Ishikawa (cell line): Measurements from ENCODE around the gene CDH13.

Source experiments
- CEBPB ChIP-seq: IDR thresholded peaks from 2 replicates; pipeline ENCODE4 v1.6.1; 2012
- CREB1 ChIP-seq: IDR thresholded peaks from 2 replicates; pipeline ENCODE4 v1.6.1; 2012; ENCODE audit warnings: low read depth
- EGR1 ChIP-seq: IDR thresholded peaks from 2 replicates; pipeline ENCODE4 v1.6.1; 2012
- EP300 ChIP-seq: IDR thresholded peaks from 2 replicates; pipeline ENCODE4 v1.6.1; 2012; ENCODE audit warnings: borderline replicate concordance
- FOXM1 ChIP-seq: IDR thresholded peaks from 2 replicates; pipeline ENCODE4 v1.6.1; 2012; ENCODE audit warnings: low read depth, borderline replicate concordance
- MAX ChIP-seq: IDR thresholded peaks from 2 replicates; pipeline ENCODE4 v1.6.1; 2012
- NFIC ChIP-seq: IDR thresholded peaks from 2 replicates; pipeline ENCODE4 v1.6.1; 2012
- RAD21 ChIP-seq: IDR thresholded peaks from 2 replicates; pipeline ENCODE4 v1.6.1; 2012; ENCODE audit warnings: low read depth
- TAF1 ChIP-seq: IDR thresholded peaks from 2 replicates; pipeline ENCODE4 v1.6.1; 2012; ENCODE audit warnings: low read depth, mild to moderate bottlenecking
- TCF12 ChIP-seq: IDR thresholded peaks from 2 replicates; pipeline ENCODE4 v1.6.1; 2012; ENCODE audit warnings: low read depth
- TEAD4 ChIP-seq: IDR thresholded peaks from 2 replicates; pipeline ENCODE4 v1.6.1; 2012
- YY1 ChIP-seq: IDR thresholded peaks from 2 replicates; pipeline ENCODE4 v1.6.1; 2012; ENCODE audit warnings: low read depth
- ZBTB7A ChIP-seq: IDR thresholded peaks from 2 replicates; pipeline ENCODE4 v1.6.1; 2012; ENCODE audit warnings: low read depth
- TF ChIP-seq, protein P1 (sequence below): IDR thresholded peaks from 2 replicates; pipeline ENCODE4 v1.6.1; 2012
- TF ChIP-seq, protein P2 (sequence below): IDR thresholded peaks from 2 replicates; pipeline ENCODE4 v1.6.1; 2012; ENCODE audit warnings: low read depth, mild to moderate bottlenecking

The CDH13 gene

GRCh38 chr16:82636485-82636884 is 9.7 kb downstream of the CDH13 start:
- TF ChIP-seq YY1, result no peak
- TF ChIP-seq, protein P1, sequence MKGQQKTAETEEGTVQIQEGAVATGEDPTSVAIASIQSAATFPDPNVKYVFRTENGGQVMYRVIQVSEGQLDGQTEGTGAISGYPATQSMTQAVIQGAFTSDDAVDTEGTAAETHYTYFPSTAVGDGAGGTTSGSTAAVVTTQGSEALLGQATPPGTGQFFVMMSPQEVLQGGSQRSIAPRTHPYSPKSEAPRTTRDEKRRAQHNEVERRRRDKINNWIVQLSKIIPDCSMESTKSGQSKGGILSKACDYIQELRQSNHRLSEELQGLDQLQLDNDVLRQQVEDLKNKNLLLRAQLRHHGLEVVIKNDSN, result no peak

DNA sequence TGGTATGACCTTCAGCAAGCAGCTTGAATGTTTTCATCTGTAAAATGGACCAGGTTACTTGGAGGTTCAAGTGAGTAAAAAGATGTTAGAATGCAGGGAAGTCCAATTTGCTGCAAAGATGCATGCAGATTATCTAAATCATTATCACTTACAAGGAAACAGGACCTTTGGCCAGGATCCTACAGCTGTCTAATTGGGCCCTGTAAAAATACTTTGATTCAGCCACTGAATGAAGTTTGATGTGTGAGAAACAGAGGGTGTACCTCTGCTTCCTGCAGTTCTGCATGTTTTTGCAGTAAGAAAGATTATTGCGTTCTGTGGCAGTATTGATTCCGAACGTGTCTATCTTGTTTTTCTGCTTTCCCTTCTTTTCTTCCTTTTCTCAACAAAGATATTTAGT is 10.2 kb downstream of the CDH13 start:
- TF ChIP-seq CEBPB (no peak), CREB1 (no peak), FOXM1 (no peak), YY1 (no peak), TEAD4 (no peak), RAD21 (no peak), NFIC (no peak), ZBTB7A (no peak), TCF12 (no peak), EGR1 (no peak), MAX (no peak), TAF1 (no peak), EP300 (no peak)
- TF ChIP-seq, protein P2, sequence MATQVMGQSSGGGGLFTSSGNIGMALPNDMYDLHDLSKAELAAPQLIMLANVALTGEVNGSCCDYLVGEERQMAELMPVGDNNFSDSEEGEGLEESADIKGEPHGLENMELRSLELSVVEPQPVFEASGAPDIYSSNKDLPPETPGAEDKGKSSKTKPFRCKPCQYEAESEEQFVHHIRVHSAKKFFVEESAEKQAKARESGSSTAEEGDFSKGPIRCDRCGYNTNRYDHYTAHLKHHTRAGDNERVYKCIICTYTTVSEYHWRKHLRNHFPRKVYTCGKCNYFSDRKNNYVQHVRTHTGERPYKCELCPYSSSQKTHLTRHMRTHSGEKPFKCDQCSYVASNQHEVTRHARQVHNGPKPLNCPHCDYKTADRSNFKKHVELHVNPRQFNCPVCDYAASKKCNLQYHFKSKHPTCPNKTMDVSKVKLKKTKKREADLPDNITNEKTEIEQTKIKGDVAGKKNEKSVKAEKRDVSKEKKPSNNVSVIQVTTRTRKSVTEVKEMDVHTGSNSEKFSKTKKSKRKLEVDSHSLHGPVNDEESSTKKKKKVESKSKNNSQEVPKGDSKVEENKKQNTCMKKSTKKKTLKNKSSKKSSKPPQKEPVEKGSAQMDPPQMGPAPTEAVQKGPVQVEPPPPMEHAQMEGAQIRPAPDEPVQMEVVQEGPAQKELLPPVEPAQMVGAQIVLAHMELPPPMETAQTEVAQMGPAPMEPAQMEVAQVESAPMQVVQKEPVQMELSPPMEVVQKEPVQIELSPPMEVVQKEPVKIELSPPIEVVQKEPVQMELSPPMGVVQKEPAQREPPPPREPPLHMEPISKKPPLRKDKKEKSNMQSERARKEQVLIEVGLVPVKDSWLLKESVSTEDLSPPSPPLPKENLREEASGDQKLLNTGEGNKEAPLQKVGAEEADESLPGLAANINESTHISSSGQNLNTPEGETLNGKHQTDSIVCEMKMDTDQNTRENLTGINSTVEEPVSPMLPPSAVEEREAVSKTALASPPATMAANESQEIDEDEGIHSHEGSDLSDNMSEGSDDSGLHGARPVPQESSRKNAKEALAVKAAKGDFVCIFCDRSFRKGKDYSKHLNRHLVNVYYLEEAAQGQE, result no peak
- TF ChIP-seq, protein P1, result no peak

DNA sequence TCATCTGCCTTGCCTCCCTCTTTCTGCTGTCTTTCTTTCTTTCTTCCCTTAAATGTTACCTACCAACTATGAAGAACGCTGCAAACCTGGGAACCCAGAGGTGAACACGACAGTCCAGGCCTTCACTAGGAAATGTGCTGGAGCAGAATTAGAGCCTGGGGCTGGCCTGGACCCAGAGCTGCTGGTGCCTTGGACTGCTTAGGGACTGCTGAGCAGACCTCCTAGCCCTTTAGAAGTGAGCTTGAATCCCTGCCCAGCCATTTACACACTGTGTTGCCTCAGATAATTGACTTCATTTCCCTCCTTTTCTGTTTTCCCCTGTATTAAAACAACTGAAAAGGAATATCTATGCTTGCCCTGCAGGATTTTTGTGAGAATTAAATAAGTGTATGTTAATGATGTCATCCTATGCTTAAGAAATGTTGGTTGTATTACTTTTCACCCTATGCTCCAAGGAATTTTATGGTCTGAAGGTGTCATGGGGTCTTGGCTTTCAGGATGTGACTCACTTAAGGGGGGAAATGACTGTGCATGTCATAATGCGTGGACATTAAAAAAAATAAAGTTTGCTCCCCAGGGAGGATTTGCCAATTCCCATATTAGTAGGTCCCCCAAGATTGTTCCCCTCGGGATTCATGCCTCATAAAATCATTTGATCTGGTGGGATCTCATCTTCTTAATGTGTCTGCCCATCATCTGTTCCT is 11.5 kb downstream of the CDH13 start:
- TF ChIP-seq TEAD4 (no peak), TAF1 (no peak), TCF12 (no peak), MAX (no peak), FOXM1 (no peak), CREB1 (no peak), YY1 (no peak), EGR1 (no peak), EP300 (no peak), NFIC (no peak), CEBPB (no peak), ZBTB7A (no peak), RAD21 (no peak)
- TF ChIP-seq, protein P2, result no peak
- TF ChIP-seq, protein P1, result no peak

GRCh38 chr16:82639263-82639662 is 12.5 kb downstream of the CDH13 start:
- TF ChIP-seq ZBTB7A, result no peak
- no peak for TF ChIP-seq MAX
- no peak for TF ChIP-seq FOXM1
- TF ChIP-seq EGR1, result no peak
- TF ChIP-seq YY1, result no peak
- no peak for TF ChIP-seq TCF12
- TF ChIP-seq, protein P1, result no peak
- TF ChIP-seq EP300, result no peak
- TF ChIP-seq, protein P2, result no peak
